Stimulated activated CD8-positive, alpha-beta memory T cell treated with anti-CD3 and anti-CD28 coated beads, Interleukin-15, amount 100 ng/mL, for 1 hour (primary cell): ENCODE measurements around the gene CLCA1.

Experiments used
- DNase-seq: peaks from one replicate; pipeline ENCODE4 v3.0.0-alpha.2; 2020; ENCODE audit warnings: low read depth

CLCA1 gene

DNA sequence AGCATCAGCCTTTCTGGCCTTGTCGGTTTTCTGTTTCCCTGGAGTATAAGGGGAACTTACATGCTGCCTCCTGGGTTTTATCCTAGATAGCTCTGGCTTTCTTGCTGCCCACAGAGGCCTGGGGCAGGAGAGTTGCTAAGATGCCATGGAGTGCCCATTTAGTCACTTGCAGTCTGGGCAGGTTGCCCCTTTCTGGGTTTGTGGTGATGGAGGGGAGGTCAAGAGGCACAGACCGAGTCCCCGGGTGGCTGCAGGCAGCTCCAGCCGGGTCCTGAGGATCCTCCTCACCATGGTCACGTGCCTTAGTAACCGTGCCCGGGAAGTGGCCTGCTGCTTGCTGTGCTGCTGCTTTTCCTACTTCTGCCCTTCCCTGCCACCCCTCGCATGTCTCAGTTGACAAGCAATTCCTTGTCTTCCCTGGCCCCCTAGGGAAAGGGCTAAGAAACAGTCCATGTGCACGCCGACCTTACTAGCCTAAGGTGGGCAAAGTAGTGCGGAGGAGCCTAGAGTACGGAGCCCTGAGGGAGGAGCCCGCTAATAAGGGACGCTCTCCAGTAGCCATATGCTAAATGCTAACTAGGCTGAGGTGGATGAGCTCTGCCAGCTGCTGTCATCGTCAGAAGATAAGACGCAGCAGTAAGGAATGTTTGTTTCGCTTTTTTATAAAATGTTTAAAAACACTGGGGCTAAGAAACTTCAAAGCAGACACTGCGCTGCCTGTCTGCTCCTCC, 34.8 kb downstream of the CLCA1 start:
- DNase-seq = no peak

DNA sequence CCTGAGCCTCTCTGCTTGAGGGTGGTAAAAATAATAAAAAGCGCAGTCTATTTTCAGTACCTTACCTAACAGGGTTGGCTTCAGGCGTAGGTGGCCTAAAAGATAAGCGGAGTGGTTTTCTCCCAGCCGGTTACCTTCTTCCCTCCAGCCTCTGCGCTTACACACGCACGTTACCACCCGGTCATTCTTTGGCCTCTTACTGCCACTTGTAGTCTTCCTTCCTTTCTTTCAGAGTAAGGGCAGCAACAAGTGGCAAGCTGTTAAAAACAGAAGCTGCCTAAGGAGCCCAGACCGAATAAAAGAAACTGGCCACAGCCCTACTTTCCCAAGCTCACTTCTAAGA, 35.4 kb downstream of the CLCA1 start:
- DNase-seq = no peak

DNA sequence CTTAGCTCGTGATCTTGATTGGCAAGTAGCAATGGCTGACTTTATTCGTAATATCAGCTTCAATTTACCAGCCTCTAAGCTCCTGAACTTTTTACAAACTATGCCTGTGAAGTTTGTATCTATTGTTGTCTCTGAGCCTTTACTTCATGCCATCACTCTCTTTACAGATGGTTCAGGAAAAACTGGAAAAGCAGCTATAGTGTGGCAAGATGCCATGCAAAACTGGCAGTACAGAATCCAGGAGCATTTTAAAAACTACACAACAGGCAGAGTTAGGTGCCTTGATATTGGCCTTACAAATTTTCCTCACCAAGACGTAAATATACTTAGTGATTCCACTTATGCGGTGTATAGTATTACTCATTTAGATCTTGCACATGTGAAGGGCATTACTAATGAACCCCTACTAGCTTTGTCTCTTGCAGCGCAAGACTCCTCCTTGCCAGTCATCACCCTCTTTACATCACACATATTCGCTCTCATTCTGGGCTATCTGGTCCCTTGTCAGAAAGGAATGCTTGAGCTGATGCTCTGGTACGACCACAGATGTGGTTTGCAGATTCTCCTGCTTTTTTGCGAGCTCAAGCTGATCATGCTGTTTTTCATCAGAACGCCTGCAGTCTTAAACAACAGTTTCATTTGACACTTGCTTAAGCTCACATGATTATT, 36.3 kb downstream of the CLCA1 start:
- no peak for DNase-seq

DNA sequence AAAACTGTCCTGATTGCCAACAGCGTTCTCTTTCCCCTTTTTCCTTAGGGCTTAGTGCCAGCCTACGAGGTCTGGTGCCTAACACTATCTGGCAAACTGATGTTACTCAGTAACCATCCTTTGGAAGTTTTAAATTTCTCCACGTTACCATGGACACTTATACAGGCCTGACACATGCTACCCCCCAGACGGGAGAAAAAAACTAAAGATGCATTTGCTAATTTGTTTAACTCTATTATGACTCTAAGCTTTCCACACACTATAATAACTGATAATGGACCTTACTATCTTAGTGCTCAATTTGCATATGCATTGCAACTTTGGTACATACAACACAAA, 36.8 kb downstream of the CLCA1 start:
- no peak for DNase-seq

DNA sequence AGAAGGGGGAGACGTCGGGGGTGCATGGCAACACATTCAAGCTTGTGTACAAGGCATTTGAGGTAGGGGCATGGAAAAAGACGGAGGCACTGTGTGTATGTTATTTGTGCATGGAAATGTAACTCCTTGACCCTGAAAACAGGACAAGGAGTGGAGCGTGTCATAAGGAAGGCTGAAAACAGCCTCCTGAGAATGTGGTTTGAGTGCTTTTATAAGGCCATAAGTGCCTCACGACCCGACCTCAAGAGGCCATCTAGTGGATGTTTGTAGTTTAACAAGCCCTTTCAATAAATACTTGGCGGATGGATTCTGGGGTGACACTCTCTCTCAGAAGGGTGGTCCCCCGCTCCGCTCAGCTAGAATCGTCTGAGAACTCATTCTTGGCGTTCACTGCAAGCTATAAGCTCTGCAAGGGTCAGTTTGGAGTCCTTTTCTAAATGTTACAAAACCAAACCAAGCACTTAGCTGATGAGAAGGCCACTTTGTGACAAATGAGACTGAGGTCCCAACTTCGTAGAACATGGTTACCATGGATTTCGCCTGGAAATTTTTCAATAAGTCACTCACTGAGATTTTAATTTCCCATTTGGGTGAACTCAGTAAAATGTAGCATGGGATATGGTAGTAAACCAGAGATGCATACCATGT, 39.3 kb downstream of the CLCA1 start:
- no peak for DNase-seq

DNA sequence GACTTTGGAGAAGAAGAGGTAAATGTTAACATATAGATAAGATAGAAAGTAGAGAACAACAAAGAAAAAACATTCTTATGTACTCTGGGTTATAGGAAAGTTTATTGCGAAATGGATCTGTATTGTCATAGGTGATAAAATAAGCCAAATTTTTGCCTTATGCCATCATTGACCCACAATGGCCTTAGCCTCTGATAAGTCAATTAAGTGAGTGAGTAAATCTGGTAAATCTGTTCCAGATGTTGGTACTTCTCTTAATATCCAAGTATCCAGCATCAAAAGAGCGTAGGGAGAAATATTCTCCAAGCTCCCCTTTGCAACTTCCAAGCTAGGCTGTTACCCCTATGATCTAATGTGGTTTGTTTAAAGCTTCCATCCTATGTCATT, 39.8 kb downstream of the CLCA1 start:
- DNase-seq = no peak

DNA sequence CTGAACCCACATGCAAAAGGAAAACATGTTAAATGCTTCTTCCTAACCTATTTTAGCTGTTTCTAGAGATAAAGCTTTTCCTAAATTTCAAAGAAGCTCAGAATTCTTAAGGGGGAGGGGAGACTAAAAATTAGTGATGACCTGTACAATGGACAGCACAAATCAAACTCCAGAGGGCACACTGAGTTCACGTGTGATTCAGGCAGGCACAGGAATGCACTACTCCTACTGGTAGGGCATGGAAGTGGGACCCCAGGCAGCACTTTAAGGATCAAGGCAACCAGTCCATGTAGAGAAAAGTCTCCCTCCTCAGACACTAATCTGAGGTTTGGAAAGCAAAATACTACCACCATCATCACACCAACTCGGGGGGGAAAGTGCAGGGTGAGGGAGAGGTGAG, 46.9 kb downstream of the CLCA1 start:
- DNase-seq = no peak

DNA sequence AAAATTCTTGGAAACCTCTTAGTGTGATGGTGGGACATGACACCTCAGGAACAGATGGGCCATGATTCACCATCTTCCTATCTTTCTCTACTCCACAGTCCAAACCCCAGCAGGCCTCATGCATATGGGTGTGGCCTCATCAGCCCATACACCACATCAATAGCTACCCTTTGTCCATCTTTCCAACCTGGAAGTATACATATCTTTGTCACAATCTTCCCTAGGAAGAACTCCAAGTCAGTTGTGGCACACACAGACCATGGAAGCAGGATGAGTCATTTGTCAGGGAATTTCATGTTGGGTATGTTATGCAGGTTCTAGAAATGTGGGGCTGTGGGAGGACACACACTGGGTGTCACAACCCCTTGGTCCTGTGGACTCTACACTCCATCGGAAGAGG, 47.6 kb downstream of the CLCA1 start:
- DNase-seq = no peak

DNA sequence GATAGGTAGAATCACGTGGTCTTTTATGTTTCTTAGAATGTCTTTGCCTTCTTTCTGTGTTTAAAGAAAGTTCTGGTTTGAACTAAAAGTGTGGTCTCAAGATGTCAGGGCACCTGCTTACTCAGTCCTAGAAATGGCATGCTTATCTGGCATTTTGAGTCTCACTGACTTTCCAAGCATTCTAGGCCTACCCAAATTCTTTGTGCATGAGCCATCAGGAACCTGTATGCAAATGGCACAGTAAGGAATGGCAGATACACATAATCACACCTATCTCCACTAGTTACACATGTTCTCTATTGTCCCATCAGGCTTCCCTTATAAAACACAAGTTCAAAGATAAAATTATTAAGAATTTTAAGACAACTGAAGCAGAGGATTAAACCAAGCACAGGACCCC, 48.6 kb downstream of the CLCA1 start:
- no peak for DNase-seq

DNA sequence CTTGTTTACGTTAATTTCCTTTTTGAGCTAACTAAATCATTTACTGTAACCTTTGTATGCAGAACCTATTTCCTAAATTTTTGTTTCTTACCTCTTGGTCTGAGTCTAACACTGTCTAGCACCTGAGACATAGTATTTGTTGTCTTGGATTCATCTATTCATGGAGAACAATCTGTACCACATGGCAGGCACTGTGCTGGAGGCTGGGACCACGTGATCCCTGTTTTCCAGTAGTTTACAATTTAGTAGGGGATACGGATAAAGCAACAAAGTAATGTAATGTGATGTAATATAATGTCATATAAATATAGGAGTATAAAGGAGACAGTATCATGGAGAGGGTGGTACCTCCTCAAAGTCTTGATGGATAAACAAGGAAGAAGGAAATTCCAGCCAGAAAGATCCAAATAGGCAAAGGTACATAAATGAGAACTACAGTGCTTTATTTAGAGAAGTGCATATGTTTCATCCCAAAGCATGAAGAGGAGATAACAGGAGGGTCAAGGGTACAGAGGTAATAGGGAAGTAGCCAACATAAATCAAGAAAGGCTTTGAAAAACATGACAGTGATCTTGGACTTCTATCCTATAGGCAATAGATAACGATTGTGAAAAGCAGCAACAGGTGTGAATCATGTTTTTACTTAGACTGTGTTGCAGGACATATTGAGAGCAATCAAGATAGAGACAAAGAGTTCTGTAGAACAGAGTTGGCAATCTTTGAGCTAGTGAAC, 52.2 kb downstream of the CLCA1 start:
- DNase-seq = no peak

DNA sequence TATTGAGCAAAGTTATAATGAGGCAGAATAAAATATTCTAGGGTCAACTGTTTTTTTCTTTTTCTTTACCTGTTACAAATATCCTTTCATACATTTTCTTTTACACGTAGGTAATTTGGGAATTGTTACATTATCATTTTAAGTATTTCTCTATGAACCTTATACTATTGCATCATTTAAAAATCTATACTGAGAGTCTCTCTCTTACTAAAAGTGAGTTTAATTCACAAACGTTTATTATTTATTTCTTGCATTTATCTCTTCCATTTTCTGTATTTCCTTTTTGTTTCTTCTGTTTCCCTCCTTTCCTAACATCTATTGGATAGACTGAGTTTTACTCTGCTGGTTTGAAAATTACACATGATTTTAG, 52.8 kb downstream of the CLCA1 start:
- no peak for DNase-seq

DNA sequence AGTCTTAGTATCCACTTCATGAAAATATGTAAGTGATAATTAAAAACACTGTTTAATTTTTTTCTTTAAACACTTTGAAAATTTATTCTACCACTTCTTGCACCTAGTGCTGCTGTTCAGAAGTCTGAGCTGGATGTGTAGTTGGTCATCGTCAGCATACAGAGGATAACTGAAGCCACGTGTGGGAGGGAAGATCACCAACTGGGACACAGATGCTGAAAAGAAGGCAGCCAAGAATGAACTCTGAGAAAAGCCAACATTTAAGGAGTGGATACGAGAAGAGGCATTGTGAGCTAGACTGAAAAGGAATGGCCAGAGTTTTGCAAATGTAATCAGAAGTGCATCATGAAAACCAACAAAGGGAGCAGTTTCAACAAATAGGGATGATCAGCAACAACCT, 53.5 kb downstream of the CLCA1 start:
- no peak for DNase-seq

DNA sequence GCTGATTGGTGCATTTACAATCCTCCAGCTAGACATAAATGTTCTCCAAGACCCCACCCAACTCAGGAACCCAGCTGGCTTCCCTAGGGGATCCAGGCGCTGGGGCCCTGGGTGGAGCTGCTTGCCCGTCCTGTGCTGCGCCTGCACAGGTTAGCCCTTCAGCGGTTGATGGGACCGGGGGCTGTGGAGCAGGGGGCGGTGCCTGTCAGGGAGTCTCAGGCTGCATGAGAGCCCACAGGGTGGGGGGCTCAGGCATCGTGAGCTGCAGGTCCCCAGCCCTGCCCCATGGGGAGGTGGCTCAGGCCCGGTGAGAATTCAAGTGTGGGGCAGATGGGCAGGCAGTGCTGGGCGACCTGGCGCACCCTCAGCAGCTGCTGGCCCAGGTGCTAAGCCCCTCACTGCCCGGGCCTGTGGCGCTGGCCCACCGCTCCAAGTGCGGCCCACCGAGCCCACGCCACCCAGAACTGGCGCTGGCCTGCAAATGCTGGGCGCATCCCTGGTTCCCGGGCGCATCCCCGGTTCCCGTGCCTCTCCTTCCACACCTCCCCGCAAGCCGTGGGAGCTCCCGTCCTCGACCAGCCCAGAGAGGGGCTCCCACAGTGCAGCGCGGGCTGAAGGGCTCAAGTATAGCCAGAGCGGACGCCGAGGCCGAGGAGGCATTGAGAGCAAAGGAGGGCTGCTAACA, 55.1 kb downstream of the CLCA1 start:
- DNase-seq = no peak

DNA sequence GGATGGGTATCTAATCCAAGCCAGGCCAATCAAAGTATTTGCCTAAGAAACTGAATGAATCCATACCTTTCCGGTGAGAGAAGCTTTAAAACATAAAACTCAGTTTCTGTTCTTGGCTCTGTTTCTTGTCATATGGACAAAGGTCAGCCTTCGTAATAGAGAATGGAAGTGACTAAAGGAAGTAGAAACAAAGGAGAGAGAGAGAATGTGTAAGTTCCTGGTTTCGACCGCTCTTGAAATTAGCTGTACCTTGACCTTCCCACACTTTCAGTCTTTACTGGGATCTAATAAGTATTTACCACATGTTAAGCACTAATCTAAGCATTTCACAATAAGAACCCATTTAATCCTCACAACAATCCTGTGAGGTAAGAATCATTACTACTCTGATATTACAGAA, 58.6 kb downstream of the CLCA1 start:
- no peak for DNase-seq

DNA sequence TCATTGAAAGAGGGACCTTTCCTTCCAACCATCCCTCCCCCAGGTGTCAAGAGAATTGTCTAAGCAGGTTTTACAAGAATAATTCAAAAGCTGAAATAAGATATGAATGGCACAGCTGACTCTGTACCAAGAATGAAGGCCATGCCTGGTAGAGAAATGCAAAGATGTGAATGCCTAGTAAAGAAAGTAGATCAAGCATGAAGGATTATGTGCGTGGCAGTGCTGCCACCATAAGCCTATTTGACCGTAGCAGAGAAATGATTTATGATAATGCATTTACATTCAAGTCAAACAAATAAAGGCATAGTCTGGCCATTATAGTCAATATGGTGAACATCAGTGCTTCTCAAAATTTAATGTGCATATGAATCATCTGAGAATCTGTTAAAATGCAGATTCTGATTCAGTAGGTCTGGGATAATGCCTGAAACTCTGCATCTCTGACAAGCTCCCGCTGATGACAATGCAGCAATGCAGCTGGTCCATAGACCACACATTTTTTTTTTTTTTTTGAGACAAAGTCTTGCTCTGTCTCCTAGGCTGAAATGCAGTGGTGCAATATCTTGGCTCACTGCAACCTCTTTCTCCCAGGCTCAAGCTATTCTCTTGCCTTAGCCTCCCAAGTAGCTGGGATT, 61.6 kb downstream of the CLCA1 start:
- DNase-seq = no peak

DNA sequence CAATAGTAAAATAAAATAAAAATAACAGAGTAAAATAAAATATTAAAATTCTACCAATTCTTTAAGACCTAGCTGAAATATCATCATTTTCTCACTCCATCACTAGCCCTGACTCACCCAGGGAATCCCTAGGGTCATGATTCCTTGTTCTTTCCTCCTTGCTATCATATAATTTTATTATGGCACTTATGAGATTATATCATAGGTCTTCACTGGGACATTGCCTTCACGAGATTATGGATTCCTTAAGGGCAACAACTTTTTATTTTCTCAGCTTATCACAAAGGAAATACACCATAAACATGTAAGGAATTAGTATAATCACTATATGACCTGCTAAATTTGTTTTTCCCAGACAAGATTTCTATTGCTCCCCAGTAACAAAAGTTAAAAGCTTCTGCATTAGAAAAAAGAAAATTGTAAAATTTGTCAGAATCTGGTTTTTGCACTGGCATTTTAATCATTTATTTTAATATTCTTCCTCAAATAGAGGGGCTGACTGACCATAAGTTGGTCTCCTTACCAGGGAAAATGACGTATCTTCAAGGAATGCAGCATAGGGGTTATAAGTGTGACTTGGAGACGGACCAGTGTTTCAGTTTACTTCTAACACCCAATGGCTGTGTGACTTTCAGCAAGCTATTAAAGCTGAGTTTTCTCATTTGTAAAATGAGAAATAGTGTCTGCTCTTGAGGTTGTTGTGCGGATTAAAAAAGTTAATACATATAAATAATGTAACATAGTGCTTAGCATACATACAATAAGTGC, 69.4 kb downstream of the CLCA1 start:
- DNase-seq = no peak

DNA sequence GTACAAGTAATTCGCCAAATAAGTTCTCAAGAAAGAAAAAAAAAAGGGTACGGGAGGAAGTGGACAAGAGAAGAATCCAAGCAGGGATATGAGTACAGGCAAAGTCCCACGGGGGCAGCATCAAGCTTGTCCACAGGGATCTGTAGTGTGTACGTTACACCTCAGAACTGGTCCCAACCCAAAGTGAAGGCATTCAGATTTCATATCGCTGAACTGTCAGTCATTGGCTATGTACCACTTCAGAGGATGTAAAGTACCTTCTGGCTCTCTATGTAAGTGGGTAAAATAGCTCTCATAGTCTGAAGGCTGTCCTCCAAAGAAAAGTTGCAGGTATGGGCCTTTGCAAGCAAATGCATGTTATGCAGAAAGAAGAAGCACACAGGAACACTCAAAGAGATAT, 70.0 kb downstream of the CLCA1 start:
- no peak for DNase-seq

DNA sequence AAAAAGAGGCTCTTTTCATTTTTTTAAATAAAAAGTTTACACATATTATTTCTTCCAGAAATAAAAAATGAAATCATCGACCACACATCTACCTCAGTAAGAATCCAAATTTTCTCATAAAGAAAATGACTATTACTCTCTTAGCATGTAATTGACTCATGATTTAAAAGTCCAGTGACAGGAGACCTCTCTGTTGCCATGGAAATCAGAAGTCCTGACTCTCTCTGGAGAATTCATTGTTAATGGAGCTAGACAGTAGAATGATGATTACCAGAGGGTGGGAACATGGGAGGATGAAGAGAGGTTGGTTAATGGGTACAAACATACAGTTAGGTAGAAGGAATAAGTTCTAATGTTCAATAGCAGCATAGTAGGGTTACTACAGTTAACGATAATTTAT, 73.1 kb downstream of the CLCA1 start:
- no peak for DNase-seq

DNA sequence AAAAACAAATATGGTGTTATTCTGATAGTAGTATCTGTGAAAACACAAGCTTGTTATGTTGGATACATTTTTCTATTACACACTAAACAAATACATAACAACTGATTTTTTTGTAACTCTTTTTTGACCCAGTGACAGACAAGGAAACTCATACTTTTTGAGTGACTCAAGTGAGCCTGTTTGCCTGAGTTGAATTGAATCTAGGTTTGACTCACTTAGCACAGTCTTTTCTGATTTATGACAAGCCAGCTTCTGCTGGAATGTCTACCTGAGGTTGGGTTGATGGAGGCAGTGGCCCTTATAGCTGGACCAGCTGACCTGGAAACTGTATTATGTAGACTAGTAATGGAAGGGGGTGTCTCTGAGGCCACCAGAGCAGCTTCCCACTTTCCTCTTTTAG, 73.9 kb downstream of the CLCA1 start:
- DNase-seq = no peak

DNA sequence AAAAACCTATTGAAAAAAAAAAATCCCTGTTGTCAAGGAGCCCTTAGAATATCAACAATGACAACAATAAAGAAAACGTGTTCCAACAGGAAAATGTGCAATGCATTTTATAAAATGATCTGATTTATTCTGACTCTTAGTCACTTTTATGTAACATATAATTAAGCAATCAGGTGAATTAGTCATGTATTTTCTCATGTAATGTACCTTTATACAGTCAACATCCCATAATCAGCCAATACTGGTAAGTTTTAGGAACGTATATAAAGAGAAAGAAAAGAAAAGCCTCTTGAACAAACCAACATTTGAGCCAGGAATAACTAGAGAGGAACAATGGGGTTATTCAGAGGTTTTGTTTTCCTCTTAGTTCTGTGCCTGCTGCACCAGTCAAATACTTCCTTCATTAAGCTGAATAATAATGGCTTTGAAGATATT, 78.1 kb downstream of the CLCA1 start, which contains the start of gene CLCA4:
Gene CLCA4 (plus strand): TSS at position 292 of the 435 bp plus-strand sequence. CDS start 42 bp downstream, at position 334.
- DNase-seq = no peak

DNA sequence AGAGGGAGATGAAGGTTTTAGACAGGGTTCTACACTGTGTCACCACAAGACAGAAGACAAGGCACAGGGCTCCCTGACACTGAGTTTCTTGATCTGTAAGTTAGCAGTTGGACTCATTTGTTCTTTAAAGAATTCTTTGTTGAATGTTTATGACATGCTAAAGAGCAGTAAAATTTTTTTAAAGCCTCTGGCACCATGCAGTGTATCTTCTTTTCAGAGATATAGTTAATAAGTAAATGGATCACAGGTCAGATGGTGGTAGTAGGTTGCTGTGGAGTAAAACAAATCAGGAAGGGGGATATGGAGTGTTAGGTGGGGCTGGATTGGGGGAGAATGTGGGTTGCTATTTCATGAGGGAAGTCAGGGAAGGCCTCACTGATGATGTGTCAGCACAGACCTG, 80.1 kb downstream of the CLCA1 start:
- no peak for DNase-seq
